ENCODE results near the gene NDST4.

GRCh38 chr4:114827651-114828050, 285.8 kb downstream of the NDST4 start:
- no peak for TF ChIP-seq POLR2AphosphoS5 (IDR thresholded peaks at IDR 0.05; ENCODE audit: low read depth)
- no peak for TF ChIP-seq CTCF (IDR thresholded peaks at IDR 0.05; ENCODE audit: insufficient read depth, low read length)
- TF ChIP-seq SPI1 (IDR thresholded peaks at IDR 0.05; ENCODE audit: borderline replicate concordance, low read depth): no peak
- no peak for TF ChIP-seq REST (IDR thresholded peaks at IDR 0.05; ENCODE audit: insufficient replicate concordance, low read depth)
